Endothelial cell of umbilical vein (primary cell): Measurements from ENCODE around the gene ACTL8. TPM values are rescaled to one million over a fixed set of nuclear protein-coding genes. Genes with fewer than 3 reads are reported as not detected.

Experiments
- BruUV-seq: library from RNA; stranded (reverse); fragments of 400-500 nt; replicated peaks from 2 replicates; lab custom pipeline; 2021; lab: Mats Ljungman, UMichigan
- CTCF ChIA-PET: fragments of 300-600, 350-600 bp; sonication (Branson Sonifier 250); formaldehyde crosslinking; loops from one replicate; lab custom pipeline; 2021; ENCODE audit warnings: antibody characterized with exemption, inconsistent platforms; lab: Charles Lee
- POLR2A ChIA-PET: fragments of 300-600, 350-600 bp; sonication (Branson Sonifier 250); formaldehyde crosslinking; loops from one replicate; lab custom pipeline; 2021; ENCODE audit warnings: antibody characterized with exemption, inconsistent platforms; lab: Charles Lee
- DNase-seq: peaks from one replicate; pipeline ENCODE4 v3.0.0-alpha.2; 2011; ENCODE audit warnings: low read depth, low spot score
- FAIRE-seq: peaks from 2 replicates; lab custom pipeline; 2011; peaks lifted over from hg19 to GRCh38; lab: Jason Lieb, UNC
- H2AFZ ChIP-seq: 2 replicates; pipeline ENCODE4 v1.6.0; 2012; ENCODE audit warnings: low read depth, low read length, control low read depth, inconsistent platforms
- H3K27ac ChIP-seq: 2 replicates; pipeline ENCODE4 v1.5.1; 2011; ENCODE audit warnings: low read depth, mild to moderate bottlenecking, control low read depth, low read length, moderate library complexity; ENCODE audit not compliant: insufficient read depth
- H3K27me3 ChIP-seq, 2 experiments: 2 replicates each; pipeline versions ENCODE4 v1.6.0 to v1.6.1; 2011; ENCODE audit warnings: low read length in 2 of 2, mixed read lengths in 1 of 2; ENCODE audit not compliant: control insufficient read depth in 2 of 2, insufficient read depth in 2 of 2
- H3K36me3 ChIP-seq, 2 experiments: 2 replicates in 1 of 2; 3 replicates in 1 of 2; pipeline ENCODE4 v1.5.1; 2011; ENCODE audit warnings: low read length in 2 of 2, mild to moderate bottlenecking in 1 of 2, moderate library complexity in 1 of 2; ENCODE audit not compliant: control insufficient read depth in 2 of 2, insufficient read depth in 2 of 2; ENCODE audit errors: extremely low read depth in 1 of 2
- H3K4me1 ChIP-seq: 3 replicates; pipeline ENCODE4 v1.5.1; 2011; ENCODE audit warnings: mild to moderate bottlenecking, low read length; ENCODE audit not compliant: control insufficient read depth, insufficient read depth; ENCODE audit errors: extremely low read depth
- H3K4me2 ChIP-seq: 2 replicates; pipeline ENCODE4 v1.6.1; 2011; ENCODE audit warnings: low read length, control low read depth, mixed read lengths; ENCODE audit not compliant: insufficient read depth
- H3K4me3 ChIP-seq, 3 experiments: fragments of 200-600 bp in 1 of 3; sonication (generic), shearing (Covaris generic) in 1 of 3; replicated peaks in 1 of 3; 2 replicates each; pipeline ENCODE4 v1.5.1; 2011 to 2016; ENCODE audit warnings: control low read depth in 3 of 3, low read length in 3 of 3, mild to moderate bottlenecking in 2 of 3, inconsistent platforms in 1 of 3, low read depth in 1 of 3, moderate library complexity in 1 of 3; ENCODE audit not compliant: insufficient read depth in 1 of 3
- H3K79me2 ChIP-seq: 2 replicates; pipeline ENCODE4 v1.6.0; 2012; ENCODE audit warnings: low read length, inconsistent platforms; ENCODE audit not compliant: control insufficient read depth, insufficient read depth
- H3K9ac ChIP-seq: replicated peaks from 2 replicates; pipeline ENCODE3; 2011; ENCODE audit warnings: low read length, control low read depth; ENCODE audit not compliant: insufficient read depth; ENCODE audit errors: extremely low read depth
- H3K9me1 ChIP-seq: replicated peaks from 3 replicates; pipeline ENCODE4 v1.6.0; 2011; ENCODE audit warnings: mild to moderate bottlenecking, low read length; ENCODE audit not compliant: control insufficient read depth, insufficient read depth; ENCODE audit errors: extremely low read depth
- H3K9me3 ChIP-seq: replicated peaks from 2 replicates; pipeline ENCODE4 v1.5.1; 2012; ENCODE audit warnings: low read length, inconsistent platforms; ENCODE audit not compliant: control insufficient read depth, insufficient read depth
- H4K20me1 ChIP-seq: replicated peaks from 2 replicates; pipeline ENCODE3; 2011; ENCODE audit warnings: mild to moderate bottlenecking, low read length; ENCODE audit not compliant: control insufficient read depth, insufficient read depth; ENCODE audit errors: extremely low read depth
- CTCF ChIP-seq, 2 donors: IDR thresholded peaks; 1 replicate in 1 of 2; 2 replicates in 1 of 2; pipeline ENCODE4 v1.5.1; 2011; ENCODE audit warnings: low read length in 2 of 2, mild to moderate bottlenecking in 2 of 2, moderate library complexity in 2 of 2, control low read depth in 1 of 2, inconsistent platforms in 1 of 2, low read depth in 1 of 2; ENCODE audit not compliant: insufficient read depth in 1 of 2; ENCODE audit errors: extremely low read depth in 1 of 2
- EZH2 ChIP-seq: IDR thresholded peaks from 2 replicates; pipeline ENCODE4 v1.6.1; 2012; ENCODE audit warnings: borderline replicate concordance, low read depth, mild to moderate bottlenecking, moderate library complexity, low read length, inconsistent platforms; ENCODE audit not compliant: severe bottlenecking
- FOS ChIP-seq: IDR thresholded peaks from 2 replicates; pipeline ENCODE4 v1.6.1; 2011; ENCODE audit warnings: mild to moderate bottlenecking, low read length, moderate library complexity, borderline replicate concordance; ENCODE audit not compliant: insufficient read depth
- GATA2 ChIP-seq: IDR thresholded peaks from 2 replicates; pipeline ENCODE4 v1.7.0; 2011; ENCODE audit warnings: low read depth, mild to moderate bottlenecking, moderate library complexity, mixed read lengths, low read length; ENCODE audit not compliant: insufficient read length, insufficient read depth
- JUN ChIP-seq: IDR thresholded peaks from 2 replicates; pipeline ENCODE4 v1.6.1; 2011; ENCODE audit warnings: borderline replicate concordance, low read depth; ENCODE audit not compliant: insufficient read length, insufficient read depth
- MAX ChIP-seq: IDR thresholded peaks from 2 replicates; pipeline ENCODE4 v1.6.1; 2011; ENCODE audit not compliant: insufficient read depth, insufficient read length
- MYC ChIP-seq: IDR thresholded peaks from one replicate; pipeline ENCODE4 v1.6.1; 2011; ENCODE audit warnings: mild to moderate bottlenecking, low read depth, low read length
- POLR2A ChIP-seq: IDR thresholded peaks from 2 replicates; pipeline ENCODE4 v1.6.1; 2012; ENCODE audit warnings: low read depth, mild to moderate bottlenecking, control low read depth, low read length
- POLR2AphosphoS5 ChIP-seq: IDR thresholded peaks from 2 replicates; pipeline ENCODE4 v1.6.1; 2012; ENCODE audit warnings: low read depth, mild to moderate bottlenecking, control low read depth, low read length, moderate library complexity; ENCODE audit not compliant: insufficient read depth
- dilution Hi-C: fragments of 300-500 bp; cut with MboI; formaldehyde crosslinking; loops from one replicate; pipeline ENCODE4 v1.15.0; 2019; ENCODE audit warnings: low sequenced_read_pairs; ENCODE audit not compliant: extremely low pct_ligation_motif_present
- intact Hi-C: fragments of 100-400 bp; cut with micrococcal nuclease; formaldehyde crosslinking; loops from one replicate; pipeline ENCODE4 v1.10.0; 2022
- polyA plus RNA-seq, 4 experiments: library from polyadenylated mRNA; depleted of rRNA in 3 of 4; stranded (reverse) in 3 of 4; unstranded in 1 of 4; fragments of >200 nt; gene quantifications; 2 replicates each; pipeline versions ENCODE4 v1.2.1 to v1.2.3, GENCODE V29; 2011 to 2012; ENCODE audit warnings: missing spikeins in 1 of 4
- total RNA-seq: library from RNA; stranded (reverse); gene quantifications from 2 replicates; pipeline ENCODE4 v1.2.3, GENCODE V29; 2021

ACTL8 gene
- total and polyA plus RNA-seq, 2 donors (not counting 3 experiments of a cell fraction or from before 2014, with no cell fraction given): not detected

- Histone ChIP-seq H3K27me3 (no peaks in the 10 kb centered on the region), H2AFZ (no peak overlapping the region), H3K9me3 (no peaks in the 10 kb centered on the region), H3K4me3 (no peak overlapping the region), H3K27ac (no peak overlapping the region), H3K9me1 (no peaks in the 10 kb centered on the region), H4K20me1 (no peaks in the 10 kb centered on the region), H3K4me1 (no peaks in the 10 kb centered on the region), H3K79me2 (no peaks in the 10 kb centered on the region), H3K36me3 (no peaks in the 10 kb centered on the region), H3K4me2 (no peak overlapping the region), H3K9ac (no peak overlapping the region)
- dilution Hi-C loops (no loop called here), intact Hi-C loops (no loop called here)
- DNase-seq (no peak), FAIRE-seq (no peak)
- ChIA-PET CTCF (no interaction called here), POLR2A (no interaction called here)
- TF ChIP-seq MYC (no peak), MAX (no peak), POLR2AphosphoS5 (no peak), POLR2A (no peak), CTCF (IDR thresholded peaks at IDR 0.05; ENCODE audit: extremely low read depth in 1 of 2, insufficient read depth in 1 of 2, low read depth in 1 of 2, low read length in 2 of 2) (no peak), FOS (no peak), GATA2 (no peak), JUN (no peak), EZH2 (no peak)
- no TSS peak for BruUV-seq
Observed at GRCh38 chr1:17717594-17718535, 37.3 kb upstream of the ACTL8 start.
